ENCODE measurements around the gene GRM1. TPM values are rescaled to one million over a fixed set of nuclear protein-coding genes. Genes with fewer than 3 reads are reported as not detected.

Gene GRM1
- total RNA-seq, 4 donors from 2014 or later: not detected

GRCh38 chr6:146302994-146303393 is 274.1 kb downstream of the GRM1 start:
- intact Hi-C loops (cut with DNase I): no loop called here
- TF ChIP-seq CTCF (IDR thresholded peaks at IDR 0.05) (no peak), POLR2A (IDR thresholded peaks at IDR 0.05) (no peak)
- H3K4me1 ChIP-seq: no peaks in the 10 kb centered on the region

GRCh38 chr6:146304181-146304580 is 275.3 kb downstream of the GRM1 start:
- Histone ChIP-seq H3K27ac (no peak overlapping the region), H3K9me3 (no peaks in the 10 kb centered on the region), H3K4me3 (no peak overlapping the region), H3K27me3 (peaks cover 0 to 5% (median 0%) of the 10 kb centered on the region in 4 donors), H3K36me3 (no peaks in the 10 kb centered on the region), H3K4me1 (no peaks in the 10 kb centered on the region)
- intact Hi-C loops (cut with DNase I): no loop called here
- 50 to 67% methylated on average over 3 of the region's 3 CpGs for WGBS, 2 donors
- TF ChIP-seq POLR2A (IDR thresholded peaks at IDR 0.05): no peak
- no peak for TF ChIP-seq CTCF (IDR thresholded peaks at IDR 0.05)
- no peak for DNase-seq

More at GRCh38 chr6:146302994-146303393, 274.1 kb downstream of the GRM1 start:
- Histone ChIP-seq H3K36me3 (no peaks in the 10 kb centered on the region), H3K9me3 (no peaks in the 10 kb centered on the region), H3K27ac (no peak overlapping the region), H3K4me3 (no peak overlapping the region), H3K27me3 (peaks cover 0 to 5% (median 0%) of the 10 kb centered on the region in 4 donors)
- no peak for DNase-seq

GRCh38 chr6:146305092-146305491 is 276.2 kb downstream of the GRM1 start:
- no peaks in the 10 kb centered on the region for H3K36me3 ChIP-seq
- H3K4me3 ChIP-seq: no peak overlapping the region
- TF ChIP-seq POLR2A (IDR thresholded peaks at IDR 0.05) (no peak), CTCF (IDR thresholded peaks at IDR 0.05) (no peak)
- no peaks in the 10 kb centered on the region for H3K4me1 ChIP-seq
- no peaks in the 10 kb centered on the region for H3K9me3 ChIP-seq
- DNase-seq: no peak
- H3K27me3 ChIP-seq: peaks cover 0 to 5% (median 0%) of the 10 kb centered on the region in 4 donors
- H3K27ac ChIP-seq: no peak overlapping the region
- whole genome bisulfite sequencing, 2 donors: 0 to 22% methylated on average over 1 of the region's 1 CpG
- intact Hi-C loops (cut with DNase I): no loop called here

GRCh38 chr6:146305951-146306350 is 277.1 kb downstream of the GRM1 start:
- intact Hi-C loops (cut with DNase I): no loop called here

GRCh38 chr6:146310628-146311027 is 281.8 kb downstream of the GRM1 start:
- H3K36me3 ChIP-seq: no peaks in the 10 kb centered on the region
- H3K27ac ChIP-seq: no peak overlapping the region
- no peaks in the 10 kb centered on the region for H3K27me3 ChIP-seq
- no peaks in the 10 kb centered on the region for H3K9me3 ChIP-seq
- no peak overlapping the region for H3K4me3 ChIP-seq
- H3K4me1 ChIP-seq: no peaks in the 10 kb centered on the region
- no peak for DNase-seq
- intact Hi-C loops (cut with DNase I): no loop called here
- 82 to 97% methylated on average over 2 of the region's 2 CpGs for WGBS, 2 donors
- TF ChIP-seq CTCF (IDR thresholded peaks at IDR 0.05): no peak
- TF ChIP-seq POLR2A (IDR thresholded peaks at IDR 0.05): no peak

More at GRCh38 chr6:146305951-146306350, 277.1 kb downstream of the GRM1 start:
- Histone ChIP-seq H3K9me3 (no peaks in the 10 kb centered on the region), H3K27ac (no peak overlapping the region), H3K4me3 (no peak overlapping the region), H3K27me3 (peaks cover 0 to 5% (median 0%) of the 10 kb centered on the region in 4 donors), H3K36me3 (no peaks in the 10 kb centered on the region), H3K4me1 (no peaks in the 10 kb centered on the region)
- TF ChIP-seq POLR2A (IDR thresholded peaks at IDR 0.05) (no peak), CTCF (IDR thresholded peaks at IDR 0.05) (no peak)
- 59 to 63% methylated on average over 3 of the region's 3 CpGs for WGBS, 2 donors
- no peak for DNase-seq

Data from esophagus squamous epithelium (tissue), 5 donors.